Measurements from ENCODE around the gene IKBIP.
"Not testable (repeated sequence)": the region's sequence is repeated elsewhere in the genome, so short reads cannot be mapped to it uniquely, and the experiment has no call there.

Gene IKBIP

DNA sequence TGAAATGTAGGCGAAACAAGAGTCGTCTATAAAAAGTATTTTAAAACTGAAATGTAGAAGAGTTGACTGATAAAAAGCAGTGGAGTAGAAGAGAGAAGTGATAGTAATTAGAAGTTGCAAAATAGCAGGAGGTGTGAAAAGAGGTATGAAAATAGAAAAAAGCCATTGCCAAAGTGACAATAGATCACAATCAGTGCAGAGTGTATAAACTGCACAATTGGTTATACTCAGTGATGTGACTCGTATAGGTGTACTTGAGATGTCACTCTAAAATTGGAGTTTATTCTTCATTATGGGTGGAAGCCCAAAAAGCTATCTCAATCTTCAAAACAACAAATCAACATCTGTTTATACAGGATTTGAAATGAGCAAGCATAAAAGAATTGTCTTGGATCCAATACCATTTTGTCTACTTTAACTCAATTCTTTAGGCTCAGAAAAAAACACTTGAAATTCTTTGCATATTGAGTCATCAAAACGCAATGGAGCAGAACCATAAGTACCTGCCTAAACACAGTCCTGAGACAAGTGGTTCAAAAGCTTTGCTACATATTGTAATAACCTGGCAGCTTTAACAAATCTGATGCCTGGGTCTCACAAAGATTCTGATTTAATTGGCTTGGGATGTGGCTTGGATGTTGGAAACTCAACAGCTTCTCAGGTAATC, 8.8 kb downstream of the IKBIP start:
- no peak for DNase-seq

GRCh38 chr12:98618952-98619351, 25.6 kb downstream of the IKBIP start:
- peak; percentile 45 for DNase-seq

GRCh38 chr12:98612696-98613334, 31.8 kb downstream of the IKBIP start:
- DNase-seq = peak; percentile 18

- peak; percentile 12 for DNase-seq
Measured at GRCh38 chr12:98610596-98610995, 34.0 kb downstream of the IKBIP start.

- peak; percentile 10 for DNase-seq
Measured at GRCh38 chr12:98606359-98606988, 38.1 kb downstream of the IKBIP start.

- DNase-seq = no peak
Measured at GRCh38 chr12:98601924-98602323, 42.7 kb downstream of the IKBIP start.

DNA sequence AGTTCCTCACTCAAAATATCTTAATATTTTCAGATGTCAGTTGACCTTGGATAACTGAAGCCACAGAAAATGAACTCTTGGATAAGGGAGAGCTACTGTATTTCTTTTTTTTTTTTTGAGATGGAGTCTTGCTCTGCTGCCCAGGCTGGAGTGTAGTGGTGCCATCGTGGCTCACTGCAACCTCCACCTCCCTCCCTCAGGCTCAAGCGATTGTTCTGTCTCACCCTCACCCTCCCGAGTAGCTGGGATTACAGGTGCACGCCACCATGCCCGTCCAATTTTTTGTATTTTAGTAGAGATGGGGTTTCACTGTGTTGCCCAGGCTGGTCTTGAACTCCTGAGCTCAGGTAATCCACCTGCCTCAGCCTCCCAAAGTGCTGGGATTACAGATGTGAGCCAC, 47.3 kb downstream of the IKBIP start:
- not testable (repeated sequence) for DNase-seq

DNA sequence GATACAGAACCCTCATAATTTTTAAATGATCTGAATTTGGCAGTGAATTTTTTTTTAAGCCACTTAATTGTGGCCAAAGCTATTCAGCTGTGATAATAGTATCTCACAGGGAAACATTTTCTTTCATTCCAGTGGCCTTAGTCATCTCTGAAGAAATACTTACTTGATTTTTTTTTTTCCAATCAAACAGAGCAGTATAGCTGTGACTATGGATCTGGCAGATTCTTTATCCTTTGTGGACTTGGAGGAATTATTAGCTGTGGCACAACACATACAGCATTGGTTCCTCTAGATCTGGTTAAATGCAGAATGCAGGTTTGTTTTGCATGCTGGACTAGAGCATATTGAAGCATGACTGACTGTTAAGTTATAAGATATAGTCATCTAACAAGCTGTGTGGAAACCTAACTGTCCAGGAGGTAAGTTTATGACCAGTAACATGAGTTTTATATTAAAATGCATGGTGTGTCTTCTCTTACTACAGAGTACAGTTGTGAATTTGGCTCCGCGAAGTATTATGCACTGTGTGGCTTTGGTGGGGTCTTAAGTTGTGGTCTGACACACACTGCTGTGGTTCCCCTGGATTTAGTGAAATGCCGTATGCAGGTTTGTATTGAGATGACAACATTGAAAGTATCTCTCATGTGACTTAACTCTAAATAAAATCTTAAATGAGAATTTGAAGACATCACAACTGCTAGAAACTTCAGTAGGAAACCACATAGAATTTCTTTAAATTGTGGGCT, 49.2 kb downstream of the IKBIP start:
- DNase-seq = no peak

- peak; percentile 57 for DNase-seq
Measured at GRCh38 chr12:98594050-98594835, 50.3 kb downstream of the IKBIP start.

- peak; percentile 98 for DNase-seq
Measured at GRCh38 chr12:98593351-98594049, 51.1 kb downstream of the IKBIP start, which contains the start of gene SLC25A3. TSS of gene SLC25A3 (plus strand) at chr12:98593686. CDS start at chr12:98593979, 293 bp downstream.

- peak; percentile 77 for DNase-seq
Measured at GRCh38 chr12:98592825-98593322, 51.7 kb downstream of the IKBIP start.

- peak; percentile 32 for DNase-seq
Measured at GRCh38 chr12:98591209-98591608, 53.4 kb downstream of the IKBIP start.

GRCh38 chr12:98587084-98587483, 57.5 kb downstream of the IKBIP start:
- DNase-seq = no peak

DNA sequence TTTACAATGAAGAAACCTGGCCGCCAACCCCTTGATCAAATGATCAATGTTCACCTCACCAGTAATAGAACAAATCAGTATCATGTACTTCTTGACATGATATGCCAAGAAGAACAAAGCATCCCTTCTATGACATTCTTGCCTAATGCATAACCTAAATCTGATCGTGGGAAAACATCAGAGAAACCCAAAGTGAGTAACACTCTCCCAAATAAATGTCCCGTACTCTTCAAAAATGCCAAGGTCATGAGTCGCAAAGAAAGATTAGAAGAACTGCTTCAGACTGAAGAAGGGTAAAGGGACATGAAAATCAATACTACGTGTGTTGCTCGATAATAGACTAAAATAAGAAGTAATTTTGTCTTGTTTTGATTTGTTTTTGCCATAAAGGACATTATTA, 62.5 kb downstream of the IKBIP start:
- no peak for DNase-seq

GRCh38 chr12:98581101-98581500, 63.5 kb downstream of the IKBIP start:
- no peak for DNase-seq

DNA sequence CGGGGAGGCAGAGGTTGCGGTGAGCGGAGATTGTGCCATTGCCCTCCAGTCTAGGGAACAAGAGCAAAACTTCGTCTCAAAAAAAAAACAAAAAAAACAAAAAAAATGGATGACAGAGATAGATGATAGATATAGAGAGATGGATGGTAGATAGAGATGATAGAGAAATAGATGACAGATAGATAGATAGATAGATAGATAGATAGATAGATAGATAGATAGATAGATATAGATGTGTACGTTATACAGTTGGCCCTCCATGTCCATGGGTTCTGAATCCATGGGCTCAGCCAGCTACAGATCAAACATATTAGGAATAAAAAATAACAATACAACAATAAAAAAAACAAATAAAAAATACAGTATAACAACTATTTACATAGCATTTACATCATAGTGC, 63.9 kb downstream of the IKBIP start:
- DNase-seq = no peak

DNA sequence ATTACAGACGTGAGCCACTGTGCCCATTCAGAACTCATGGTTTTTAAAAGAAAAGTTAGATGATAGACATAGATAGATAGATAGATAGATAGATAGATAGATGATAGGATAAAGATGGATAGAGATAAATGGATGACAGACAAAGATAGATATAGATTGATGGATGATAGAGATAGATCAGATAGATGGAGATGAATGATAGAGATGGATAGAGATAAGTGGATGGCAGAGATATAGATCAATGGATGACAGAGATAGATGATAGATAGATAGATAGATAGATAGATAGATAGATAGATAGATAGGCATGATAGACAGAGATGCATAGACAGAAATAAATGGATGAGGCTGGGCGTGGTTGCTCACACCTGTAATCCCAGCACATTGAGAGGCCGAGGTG, 64.8 kb downstream of the IKBIP start:
- DNase-seq = no peak

DNA sequence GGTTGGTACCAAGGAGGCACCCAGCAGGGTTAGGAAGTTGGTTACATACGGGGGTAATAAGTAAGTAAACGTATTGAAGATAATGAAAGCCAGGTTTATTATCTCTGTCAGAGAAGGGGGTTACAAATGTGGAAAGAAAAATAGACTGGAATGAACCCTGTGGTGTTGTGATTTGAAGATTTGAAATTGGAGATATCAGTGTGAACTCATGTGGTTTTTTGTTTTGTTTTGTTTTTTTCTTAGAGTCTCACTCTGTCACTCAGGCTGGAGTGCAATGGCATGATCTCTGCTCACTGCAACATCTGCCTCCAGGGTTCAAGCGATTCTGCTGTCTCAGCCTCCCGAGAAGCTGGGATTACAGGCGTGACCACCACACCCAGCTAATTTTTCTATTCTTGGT, 65.2 kb downstream of the IKBIP start:
- DNase-seq = no peak

DNA sequence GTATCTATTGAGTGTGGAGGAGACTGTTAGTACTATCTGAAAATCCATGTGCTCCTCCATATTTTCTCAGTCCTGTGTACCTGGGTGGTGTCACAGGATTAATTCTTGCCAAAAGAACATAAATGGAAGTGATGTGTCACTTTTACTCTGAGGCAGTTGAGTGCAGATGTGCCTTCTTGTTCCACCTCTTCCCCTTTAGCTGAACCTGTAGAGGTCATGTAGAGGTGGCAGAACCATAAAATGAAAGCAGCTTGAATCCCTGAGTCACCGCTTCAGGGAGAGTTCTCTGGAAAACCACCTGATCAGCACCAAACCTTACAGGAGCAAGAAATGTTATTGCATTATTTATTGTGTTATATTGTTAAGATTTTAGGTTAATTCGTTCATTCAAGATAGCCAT, 65.8 kb downstream of the IKBIP start:
- DNase-seq = peak; percentile 55

DNA sequence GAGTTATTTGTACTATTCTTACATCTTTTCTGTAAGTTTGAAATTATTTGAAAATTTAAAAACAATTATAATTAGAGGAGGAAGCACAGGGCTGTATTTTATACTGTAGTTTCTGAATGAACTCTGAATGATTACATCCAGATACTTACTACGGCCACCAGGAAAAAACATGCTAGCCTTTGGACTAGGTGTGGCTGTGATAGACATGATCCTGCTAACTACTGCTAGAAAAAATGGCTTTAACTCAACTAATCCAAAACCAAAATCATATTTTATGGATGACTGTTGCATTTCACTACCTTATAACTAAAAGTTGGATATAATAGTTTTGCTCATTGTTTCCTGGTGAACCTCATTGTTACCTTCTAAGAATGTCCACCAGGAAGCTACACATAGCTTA, 66.2 kb downstream of the IKBIP start:
- no peak for DNase-seq

DNA sequence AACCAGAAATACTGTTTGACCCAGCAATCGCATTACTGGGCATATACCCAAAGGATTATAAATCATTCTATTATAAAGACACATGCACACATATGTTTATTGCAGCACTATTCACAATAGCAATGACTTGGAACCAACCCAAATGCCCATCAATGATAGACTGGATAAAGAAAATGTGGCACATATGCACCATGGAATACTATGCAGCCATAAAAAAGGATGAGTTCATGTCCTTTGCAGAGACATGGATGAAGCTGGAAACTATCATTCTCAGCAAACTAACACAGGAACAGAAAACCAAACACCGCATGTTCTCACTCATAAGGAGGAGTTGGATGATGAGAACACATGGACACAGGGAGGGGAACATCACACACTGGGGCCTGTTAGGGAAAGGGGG, 67.8 kb downstream of the IKBIP start:
- not testable (repeated sequence) for DNase-seq

DNA sequence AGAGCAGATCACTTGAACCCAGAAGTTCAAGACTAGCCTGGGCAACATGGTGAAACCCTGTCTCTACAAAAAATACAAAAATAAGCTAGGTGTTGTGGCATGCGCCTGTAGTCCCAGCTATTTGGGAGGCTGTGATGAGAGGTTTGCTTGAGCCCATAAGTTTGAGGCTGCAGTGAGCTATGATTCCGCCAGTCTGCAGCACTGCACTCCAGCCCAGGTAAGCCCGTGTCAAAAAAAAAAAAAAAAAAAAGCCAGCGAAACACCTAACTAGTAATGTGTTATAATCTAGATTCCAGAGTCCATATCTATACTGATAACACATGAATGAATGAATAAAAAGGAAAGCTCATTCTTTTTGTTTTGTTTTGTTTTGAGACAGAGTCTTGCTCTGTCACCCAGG, 69.6 kb downstream of the IKBIP start:
- no peak for DNase-seq

Measured in OCI-M1 (cell line).